Nephron (organoid): ENCODE data around the gene BCORL1.

Experiments
- H3K27ac Mint-ChIP-seq, 3 experiments: 2 replicates each; pipeline ENCODE4 v1.8.0; 2020; ENCODE audit warnings: mixed read lengths in 3 of 3, mild to moderate bottlenecking in 2 of 3, moderate library complexity in 1 of 3
- H3K27me3 Mint-ChIP-seq: 2 replicates; pipeline ENCODE4 v1.8.0; 2021; ENCODE audit warnings: low read depth, mild to moderate bottlenecking, moderate library complexity, mixed read lengths
- H3K36me3 Mint-ChIP-seq: 2 replicates; pipeline ENCODE4 v1.8.0; 2020; ENCODE audit warnings: low read depth, mixed read lengths
- H3K4me1 Mint-ChIP-seq: 2 replicates; pipeline ENCODE4 v1.8.0; 2020; ENCODE audit warnings: mixed read lengths
- H3K4me3 Mint-ChIP-seq, 3 experiments: 2 replicates each; pipeline ENCODE4 v1.8.0; 2020; ENCODE audit warnings: mild to moderate bottlenecking in 3 of 3, mixed read lengths in 3 of 3, moderate library complexity in 2 of 3
- H3K9me3 Mint-ChIP-seq: 2 replicates; pipeline ENCODE4 v1.8.0; 2020; ENCODE audit warnings: mixed read lengths
- CTCF ChIP-seq, 3 experiments: fragments of 200-600 bp; sonication (generic); IDR thresholded peaks; one replicate each; pipeline ENCODE4 v1.5.0; 2021; ENCODE audit warnings: antibody characterized with exemption in 3 of 3; ENCODE audit not compliant: unreplicated experiment in 3 of 3

Gene BCORL1

DNA sequence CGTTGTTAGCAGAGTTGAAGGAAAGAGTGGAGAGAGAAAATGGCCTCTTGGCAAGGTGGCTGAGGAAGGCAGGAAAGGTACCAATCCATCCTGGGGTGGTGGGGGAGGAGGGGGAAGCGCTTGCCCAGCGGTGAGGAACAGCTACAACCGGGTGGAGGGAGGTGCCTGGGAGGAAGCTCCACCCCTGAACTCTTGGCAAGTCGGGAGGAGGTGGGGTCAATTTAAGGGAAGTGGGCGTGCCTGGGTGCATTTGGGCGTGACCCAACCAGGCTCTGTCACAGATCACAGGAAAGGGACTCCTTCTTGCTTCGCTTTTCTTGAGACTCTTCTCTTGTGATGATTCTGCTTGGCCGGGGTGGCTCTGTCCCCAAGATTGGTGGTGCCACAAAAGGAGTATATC, 41.7 kb downstream of the BCORL1 start:
- H3K4me1 Mint-ChIP-seq = peaks cover 2% of the 10 kb centered on the region
- H3K9me3 Mint-ChIP-seq = no peaks in the 10 kb centered on the region
- no peak for TF ChIP-seq CTCF (IDR thresholded peaks at IDR 0.05; ENCODE audit: unreplicated experiment in 3 of 3)
- H3K27me3 Mint-ChIP-seq = no peaks in the 10 kb centered on the region
- H3K4me3 Mint-ChIP-seq = no peak overlapping the region
- peak overlapping the region in 1 of 3 experiments; percentile 32 for H3K27ac Mint-ChIP-seq
- H3K36me3 Mint-ChIP-seq = peaks cover 57% of the 10 kb centered on the region

- Mint-ChIP-seq H3K27ac (no peak overlapping the region), H3K36me3 (peaks cover 57% of the 10 kb centered on the region), H3K27me3 (no peaks in the 10 kb centered on the region), H3K4me1 (no peaks in the 10 kb centered on the region), H3K4me3 (no peak overlapping the region), H3K9me3 (no peaks in the 10 kb centered on the region)
- no peak for TF ChIP-seq CTCF (IDR thresholded peaks at IDR 0.05; ENCODE audit: unreplicated experiment in 3 of 3)
Measured at GRCh38 chrX:130025256-130025655, 42.8 kb downstream of the BCORL1 start.

DNA sequence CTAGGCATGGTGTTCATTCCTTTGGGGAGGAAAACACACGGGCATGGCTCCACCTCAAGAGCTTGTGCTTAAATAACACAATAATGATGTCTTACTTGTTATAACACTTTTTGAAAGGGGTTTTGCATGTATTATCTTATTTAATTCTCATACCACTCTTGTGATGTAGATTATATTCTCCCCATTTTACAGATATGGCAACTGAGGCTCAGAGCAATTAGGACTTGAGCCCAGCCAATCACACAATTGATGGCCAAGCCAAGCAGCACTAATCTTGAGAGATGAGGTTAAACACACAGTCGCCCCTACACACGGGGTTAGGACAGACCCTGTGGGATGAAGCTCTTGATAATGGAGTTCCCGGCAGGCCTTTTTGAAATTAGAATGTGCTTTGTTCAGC, 45.1 kb downstream of the BCORL1 start:
- peaks cover 63% of the 10 kb centered on the region for H3K36me3 Mint-ChIP-seq
- H3K4me3 Mint-ChIP-seq = no peak overlapping the region
- H3K27me3 Mint-ChIP-seq = no peaks in the 10 kb centered on the region
- no peak for TF ChIP-seq CTCF (IDR thresholded peaks at IDR 0.05; ENCODE audit: unreplicated experiment in 3 of 3)
- H3K27ac Mint-ChIP-seq = no peak overlapping the region
- H3K4me1 Mint-ChIP-seq = no peaks in the 10 kb centered on the region
- H3K9me3 Mint-ChIP-seq = peaks cover 4% of the 10 kb centered on the region

DNA sequence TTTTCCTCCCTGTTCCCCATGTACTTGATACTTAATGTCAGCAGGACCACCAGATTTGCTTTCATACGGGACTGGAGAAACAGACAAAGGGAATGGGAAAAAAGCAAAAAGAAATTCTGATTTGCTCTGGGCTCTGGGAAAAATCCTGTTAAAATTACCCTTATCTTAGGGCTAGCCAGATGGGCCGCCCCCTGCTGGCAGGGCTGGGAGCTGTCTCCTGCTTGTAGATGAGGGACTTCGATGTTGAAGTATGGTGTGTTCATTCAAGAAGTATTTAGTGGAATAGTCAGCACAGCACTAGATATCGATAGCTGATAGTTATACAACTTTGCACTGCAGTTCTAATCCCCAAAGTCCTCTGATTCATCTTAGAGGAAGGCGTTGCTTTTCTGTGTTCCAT, 45.8 kb downstream of the BCORL1 start:
- Mint-ChIP-seq H3K4me1 (no peaks in the 10 kb centered on the region), H3K9me3 (peaks cover 4% of the 10 kb centered on the region), H3K36me3 (peaks cover 62% of the 10 kb centered on the region), H3K27me3 (no peaks in the 10 kb centered on the region), H3K4me3 (no peak overlapping the region), H3K27ac (no peak overlapping the region)
- peak; percentile 36 to 53 (median 37) for TF ChIP-seq CTCF (IDR thresholded peaks at IDR 0.05; ENCODE audit: unreplicated experiment in 3 of 3)

DNA sequence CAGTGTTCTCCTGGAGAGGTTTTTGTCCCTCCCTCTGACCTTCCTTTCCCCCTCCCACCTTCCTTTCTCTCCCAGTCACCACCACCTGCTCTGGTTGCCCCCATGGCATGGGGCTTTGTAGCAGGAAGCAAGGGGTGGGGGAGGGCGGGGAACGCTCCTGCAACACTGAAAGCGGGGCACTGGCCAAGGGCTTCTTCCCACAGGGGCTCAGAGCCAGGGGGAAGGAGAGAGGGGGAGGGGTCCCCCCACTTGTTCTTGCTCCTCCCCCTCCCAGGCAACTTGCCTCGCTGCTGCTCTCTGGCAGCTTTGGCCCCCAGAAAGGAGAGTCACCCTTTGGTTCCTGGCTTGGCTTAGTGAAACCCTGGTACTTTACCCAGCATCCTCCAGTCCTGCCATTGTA, 48.4 kb downstream of the BCORL1 start:
- no peak overlapping the region for H3K27ac Mint-ChIP-seq
- no peak for TF ChIP-seq CTCF (IDR thresholded peaks at IDR 0.05; ENCODE audit: unreplicated experiment in 3 of 3)
- H3K27me3 Mint-ChIP-seq = peaks cover 4% of the 10 kb centered on the region
- H3K4me1 Mint-ChIP-seq = no peaks in the 10 kb centered on the region
- H3K4me3 Mint-ChIP-seq = no peak overlapping the region
- H3K9me3 Mint-ChIP-seq = peaks cover 9% of the 10 kb centered on the region
- H3K36me3 Mint-ChIP-seq = peaks cover 51% of the 10 kb centered on the region

GRCh38 chrX:130032552-130032951, 50.1 kb downstream of the BCORL1 start:
- H3K4me1 Mint-ChIP-seq = no peaks in the 10 kb centered on the region
- H3K27ac Mint-ChIP-seq = no peak overlapping the region
- peaks cover 42% of the 10 kb centered on the region for H3K36me3 Mint-ChIP-seq
- H3K9me3 Mint-ChIP-seq = peaks cover 9% of the 10 kb centered on the region
- H3K27me3 Mint-ChIP-seq = peaks cover 4% of the 10 kb centered on the region
- H3K4me3 Mint-ChIP-seq = no peak overlapping the region
- no peak for TF ChIP-seq CTCF (IDR thresholded peaks at IDR 0.05; ENCODE audit: unreplicated experiment in 3 of 3)
